Transverse colon (tissue), 4 donors: ENCODE data around the gene RPL5.

Experiments
- CTCF ChIP-seq, 5 experiments: fragments of 200-600 bp in 3 of 5; fragments of 450-650 bp in 2 of 5; sonication (generic) in 3 of 5; IDR thresholded peaks; 1 replicate in 2 of 5; 2 replicates in 3 of 5; pipeline ENCODE4 v1.5.1; 2016 to 2017; ENCODE audit warnings: antibody characterized with exemption in 5 of 5, inconsistent platforms in 3 of 5, mild to moderate bottlenecking in 2 of 5, moderate library complexity in 1 of 5
- EP300 ChIP-seq: sonication (generic); formaldehyde crosslinking; IDR thresholded peaks from one replicate; pipeline ENCODE4 v1.6.1; 2017; ENCODE audit warnings: antibody characterized with exemption, low read depth
- POLR2A ChIP-seq: fragments of 450-650 bp; IDR thresholded peaks from one replicate; pipeline ENCODE4 v1.6.1; 2016; ENCODE audit warnings: antibody characterized with exemption, mild to moderate bottlenecking, moderate library complexity
- POLR2AphosphoS5 ChIP-seq, 3 donors: sonication (generic); formaldehyde crosslinking; IDR thresholded peaks; one replicate each; pipeline ENCODE4 v1.6.1; 2016; ENCODE audit warnings: antibody characterized with exemption in 3 of 3

GRCh38 chr1:92790867-92791266 is 41.0 kb upstream of the RPL5 start:
- TF ChIP-seq CTCF (IDR thresholded peaks at IDR 0.05) = no peak
- TF ChIP-seq POLR2A = no peak
- no peak for TF ChIP-seq EP300
- no peak for TF ChIP-seq POLR2AphosphoS5 (IDR thresholded peaks at IDR 0.05)
